WERI-Rb-1 (cell line): ENCODE data around the gene MMS22L.

Experiments used
- DNase-seq: peaks from one replicate; pipeline ENCODE4 v3.0.0-alpha.2; 2020
- H3K27ac ChIP-seq: fragments of 250-450 bp; sonication (Bioruptor Pico); 2 replicates; pipeline ENCODE4 v1.5.1; 2020; ENCODE audit warnings: mild to moderate bottlenecking, moderate library complexity
- H3K27me3 ChIP-seq: fragments of 250-450 bp; sonication (Bioruptor Pico); 2 replicates; pipeline ENCODE4 v1.5.1; 2021; ENCODE audit warnings: mild to moderate bottlenecking, low read depth, moderate library complexity; ENCODE audit not compliant: insufficient read depth, severe bottlenecking
- H3K36me3 ChIP-seq: fragments of 250-450 bp; sonication (Bioruptor Pico); 2 replicates; pipeline ENCODE4 v1.5.1; 2020; ENCODE audit warnings: mild to moderate bottlenecking, moderate library complexity
- H3K4me3 ChIP-seq: 2 replicates; pipeline ENCODE4 v1.5.1; 2011; ENCODE audit warnings: low read depth, mild to moderate bottlenecking, control low read depth, low read length
- H3K9me3 ChIP-seq: fragments of 250-450 bp; sonication (Bioruptor Pico); 2 replicates; pipeline ENCODE4 v1.5.1; 2021; ENCODE audit warnings: mild to moderate bottlenecking, moderate library complexity; ENCODE audit not compliant: severe bottlenecking
- TF ChIP-seq, protein P1 (sequence below): IDR thresholded peaks from 2 replicates; pipeline ENCODE4 v1.5.1; 2011; ENCODE audit warnings: low read depth, mild to moderate bottlenecking, control low read depth, inconsistent platforms, low read length

Gene MMS22L

DNA sequence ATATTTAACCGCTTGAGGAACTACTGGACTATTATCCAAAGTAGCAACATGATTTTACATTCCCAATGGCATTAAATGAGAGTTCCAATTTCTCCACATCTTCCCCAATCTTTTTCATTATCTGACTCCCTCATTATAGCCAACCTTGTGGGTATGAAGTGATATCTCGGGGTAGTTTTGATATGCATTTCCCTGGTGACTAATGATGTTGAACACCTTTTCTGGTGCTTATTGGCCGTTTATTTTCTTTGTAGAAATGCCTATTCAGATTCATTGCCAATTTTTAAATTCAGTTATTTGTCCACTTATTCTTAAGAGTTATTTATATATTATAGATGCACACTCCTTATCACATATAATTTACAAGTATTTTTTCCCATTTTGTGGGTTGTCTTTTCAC, 129.0 kb downstream of the MMS22L start:
- no peak overlapping the region for H3K27ac ChIP-seq
- no peaks in the 10 kb centered on the region for H3K9me3 ChIP-seq
- H3K36me3 ChIP-seq = peaks cover 39% of the 10 kb centered on the region
- no peak overlapping the region for H3K4me3 ChIP-seq
- no peaks in the 10 kb centered on the region for H3K27me3 ChIP-seq
- TF ChIP-seq, protein P1, sequence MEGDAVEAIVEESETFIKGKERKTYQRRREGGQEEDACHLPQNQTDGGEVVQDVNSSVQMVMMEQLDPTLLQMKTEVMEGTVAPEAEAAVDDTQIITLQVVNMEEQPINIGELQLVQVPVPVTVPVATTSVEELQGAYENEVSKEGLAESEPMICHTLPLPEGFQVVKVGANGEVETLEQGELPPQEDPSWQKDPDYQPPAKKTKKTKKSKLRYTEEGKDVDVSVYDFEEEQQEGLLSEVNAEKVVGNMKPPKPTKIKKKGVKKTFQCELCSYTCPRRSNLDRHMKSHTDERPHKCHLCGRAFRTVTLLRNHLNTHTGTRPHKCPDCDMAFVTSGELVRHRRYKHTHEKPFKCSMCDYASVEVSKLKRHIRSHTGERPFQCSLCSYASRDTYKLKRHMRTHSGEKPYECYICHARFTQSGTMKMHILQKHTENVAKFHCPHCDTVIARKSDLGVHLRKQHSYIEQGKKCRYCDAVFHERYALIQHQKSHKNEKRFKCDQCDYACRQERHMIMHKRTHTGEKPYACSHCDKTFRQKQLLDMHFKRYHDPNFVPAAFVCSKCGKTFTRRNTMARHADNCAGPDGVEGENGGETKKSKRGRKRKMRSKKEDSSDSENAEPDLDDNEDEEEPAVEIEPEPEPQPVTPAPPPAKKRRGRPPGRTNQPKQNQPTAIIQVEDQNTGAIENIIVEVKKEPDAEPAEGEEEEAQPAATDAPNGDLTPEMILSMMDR = no peak
- DNase-seq = no peak

DNA sequence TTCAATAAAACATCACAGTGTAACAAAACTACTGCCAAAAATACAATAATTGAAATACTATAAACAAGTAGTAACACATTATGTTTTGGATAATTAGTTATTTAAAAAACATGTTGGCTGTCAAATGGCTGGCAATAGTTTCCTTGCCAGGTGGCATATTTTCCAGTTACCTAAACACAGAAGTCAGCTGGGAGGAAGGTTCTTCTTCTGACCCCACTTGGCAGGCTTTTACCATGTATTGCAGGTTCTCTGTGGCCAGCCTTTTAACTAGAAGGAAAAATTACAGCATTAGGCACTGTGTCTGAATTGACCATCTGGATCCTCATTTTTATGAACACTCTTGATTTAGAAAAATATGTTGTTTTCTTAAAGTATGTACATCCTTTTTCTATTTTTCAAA, 131.4 kb downstream of the MMS22L start:
- Histone ChIP-seq H3K36me3 (peaks cover 41% of the 10 kb centered on the region), H3K27ac (no peak overlapping the region), H3K4me3 (no peak overlapping the region), H3K27me3 (no peaks in the 10 kb centered on the region), H3K9me3 (no peaks in the 10 kb centered on the region)
- no peak for DNase-seq
- TF ChIP-seq, protein P1 = no peak

DNA sequence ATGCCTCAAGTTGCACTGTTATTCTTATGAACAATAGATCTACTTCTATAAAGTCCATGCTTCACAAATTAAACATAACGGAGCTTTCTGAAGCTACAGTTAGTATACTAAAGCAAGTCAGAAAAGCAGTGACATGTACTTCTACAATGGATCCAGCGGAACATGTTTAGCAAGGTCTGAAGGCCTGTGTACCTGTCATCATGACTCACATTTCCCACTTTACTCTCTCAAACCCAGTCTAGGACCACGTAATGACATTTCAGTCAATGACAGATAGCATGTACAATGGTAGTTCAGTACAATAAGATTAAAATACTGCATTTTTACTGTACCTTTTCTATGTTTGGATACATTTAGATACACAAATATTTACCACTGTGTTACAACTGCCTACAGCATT, 132.1 kb downstream of the MMS22L start:
- H3K36me3 ChIP-seq = peaks cover 41% of the 10 kb centered on the region
- no peaks in the 10 kb centered on the region for H3K27me3 ChIP-seq
- no peak for DNase-seq
- TF ChIP-seq, protein P1 = no peak
- no peak overlapping the region for H3K27ac ChIP-seq
- H3K9me3 ChIP-seq = no peaks in the 10 kb centered on the region
- H3K4me3 ChIP-seq = no peak overlapping the region

DNA sequence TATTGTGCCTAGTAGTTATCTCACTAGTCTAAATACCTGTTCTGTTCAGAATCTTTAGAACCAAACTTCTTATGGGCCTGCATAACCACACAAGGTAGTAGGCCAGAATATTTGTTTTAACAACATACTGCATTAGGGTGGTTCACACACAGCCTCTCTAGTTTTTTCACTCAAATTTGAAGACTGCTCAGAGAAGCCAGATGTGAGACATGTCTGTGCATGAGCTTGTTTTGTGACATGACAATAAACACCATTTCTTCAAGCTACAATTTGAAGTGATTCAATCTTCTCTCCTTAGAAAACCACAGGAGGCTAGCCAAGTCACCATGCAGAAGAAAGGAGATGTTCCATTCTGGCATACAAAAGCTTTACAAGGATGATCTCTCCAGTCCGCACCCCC, 135.6 kb downstream of the MMS22L start:
- Histone ChIP-seq H3K9me3 (no peaks in the 10 kb centered on the region), H3K36me3 (peaks cover 31% of the 10 kb centered on the region), H3K27ac (no peak overlapping the region), H3K27me3 (no peaks in the 10 kb centered on the region), H3K4me3 (no peak overlapping the region)
- TF ChIP-seq, protein P1 = no peak
- no peak for DNase-seq

DNA sequence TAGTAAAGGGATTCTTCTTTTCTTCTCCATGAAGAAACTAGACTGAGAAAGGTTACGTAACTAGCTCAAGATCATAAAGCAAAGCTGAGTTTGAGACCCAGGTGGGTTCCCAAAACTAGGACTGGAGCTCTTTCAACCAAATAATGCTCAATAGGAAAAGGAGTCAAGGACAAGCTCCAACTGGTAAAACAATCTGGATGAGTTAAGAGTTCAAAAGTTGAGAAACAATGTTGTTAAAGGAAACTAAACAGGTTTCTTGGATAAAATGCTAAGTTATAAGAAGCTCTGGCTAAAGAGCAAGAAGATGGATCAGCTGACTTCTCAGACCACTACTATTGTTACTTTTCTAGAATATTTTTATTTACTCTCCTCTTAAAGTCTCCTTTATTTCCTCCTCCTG, 137.3 kb downstream of the MMS22L start:
- Histone ChIP-seq H3K27me3 (no peaks in the 10 kb centered on the region), H3K9me3 (no peaks in the 10 kb centered on the region), H3K36me3 (peaks cover 25% of the 10 kb centered on the region), H3K27ac (no peak overlapping the region), H3K4me3 (no peak overlapping the region)
- no peak for DNase-seq
- TF ChIP-seq, protein P1 = no peak

DNA sequence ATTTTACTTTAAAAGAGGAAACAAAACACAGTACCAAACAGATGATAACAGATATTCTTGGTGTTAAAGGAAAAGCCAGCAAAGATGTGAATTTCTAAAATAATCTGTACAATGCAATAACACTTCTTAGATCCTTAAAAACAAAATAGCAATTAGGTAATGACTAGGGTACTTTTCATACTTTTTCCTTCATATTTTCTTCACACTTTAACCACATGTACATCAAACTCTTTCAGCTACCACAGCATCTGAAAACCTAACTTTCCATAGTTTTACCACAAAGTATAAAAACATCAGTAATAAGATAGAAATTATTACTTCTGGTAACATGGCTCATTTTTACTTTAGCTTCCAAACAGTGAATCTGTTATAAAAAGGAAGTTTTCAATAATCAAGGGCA, 141.3 kb downstream of the MMS22L start:
- Histone ChIP-seq H3K36me3 (no peaks in the 10 kb centered on the region; the same call in 1 of the 2 replicates), H3K9me3 (no peaks in the 10 kb centered on the region), H3K27ac (no peak overlapping the region), H3K4me3 (no peak overlapping the region), H3K27me3 (no peaks in the 10 kb centered on the region)
- TF ChIP-seq, protein P1 = no peak
- DNase-seq = no peak
